Cerebellar cortex (tissue), 1 donor: ENCODE results near the gene STARD13.

ENCODE experiments used
- DNase-seq: peaks from one replicate; pipeline ENCODE4 v3.0.0-alpha.2; 2015; ENCODE audit warnings: low spot score

Gene STARD13

GRCh38 chr13:33307843-33308242, 22.3 kb upstream of the STARD13 start:
- no peak for DNase-seq

- DNase-seq = no peak
These were observed 18.5 kb upstream of the STARD13 start for GRCh38 chr13:33303855-33304597.

GRCh38 chr13:33299626-33300025, 14.1 kb upstream of the STARD13 start:
- DNase-seq = no peak

- DNase-seq = no peak
These were observed 11.4 kb upstream of the STARD13 start for GRCh38 chr13:33296793-33297425.

- no peak for DNase-seq
These were observed 7.2 kb upstream of the STARD13 start for GRCh38 chr13:33292712-33293111.

GRCh38 chr13:33290421-33290965, 4.9 kb upstream of the STARD13 start:
- no peak for DNase-seq

GRCh38 chr13:33289966-33290365, 4.4 kb upstream of the STARD13 start:
- no peak for DNase-seq

- DNase-seq = no peak
These were observed 1.8 kb upstream of the STARD13 start for GRCh38 chr13:33287142-33287882.

- no peak for DNase-seq
These were observed 573 bp upstream of the STARD13 start for GRCh38 chr13:33286128-33286527.

- no peak for DNase-seq
These were observed 639 bp downstream of the STARD13 start for GRCh38 chr13:33284916-33285315.

- DNase-seq = no peak
These were observed 1.5 kb downstream of the STARD13 start for GRCh38 chr13:33284031-33284430.

- no peak for DNase-seq
These were observed 2.2 kb downstream of the STARD13 start for GRCh38 chr13:33283195-33283911.

GRCh38 chr13:33281951-33282595, 3.5 kb downstream of the STARD13 start:
- no peak for DNase-seq

- DNase-seq = no peak
These were observed 4.6 kb downstream of the STARD13 start for GRCh38 chr13:33280923-33281322.

- DNase-seq = no peak
These were observed 5.2 kb downstream of the STARD13 start for GRCh38 chr13:33280279-33280905.

- DNase-seq = no peak
These were observed 5.9 kb downstream of the STARD13 start for GRCh38 chr13:33279414-33280278.

- DNase-seq = no peak
These were observed 6.6 kb downstream of the STARD13 start for GRCh38 chr13:33278913-33279312.

- DNase-seq = no peak
These were observed 7.6 kb downstream of the STARD13 start for GRCh38 chr13:33277946-33278345.

GRCh38 chr13:33277037-33277740, 8.4 kb downstream of the STARD13 start:
- DNase-seq = no peak
